ENCODE data around the gene FH.

FH gene

GRCh38 chr1:241536304-241536703 is 16.7 kb upstream of the FH start:
- WGBS (ENCODE audit: insufficient coverage) = 100% methylated on average over 1 of the region's 1 CpG
- Histone ChIP-seq H3K36me3 (ENCODE audit: control insufficient read depth in 4 of 4, insufficient read depth in 4 of 4, low read length in 3 of 4) (no peaks in the 10 kb centered on the region), H3K27ac (ENCODE audit: insufficient read depth in 1 of 2, low read depth in 1 of 2, low read length in 2 of 2, poor library complexity in 1 of 2, severe bottlenecking in 2 of 2) (no peak overlapping the region), H3K9me3 (ENCODE audit: control extremely low read depth in 1 of 5, control insufficient read depth in 4 of 5, insufficient read depth in 2 of 5, low read depth in 1 of 5, low read length in 4 of 5) (no peaks in the 10 kb centered on the region), H3K4me3 (ENCODE audit: control insufficient read depth in 1 of 7, extremely low read depth in 1 of 7, insufficient read depth in 4 of 7, low read depth in 2 of 7, low read length in 6 of 7) (no peak overlapping the region), H3K4me1 (ENCODE audit: control extremely low read depth in 1 of 4, control insufficient read depth in 4 of 4, insufficient read depth in 4 of 4, low read length in 3 of 4) (peaks cover 0 to 19% (median 8%) of the 10 kb centered on the region in 4 experiments), H3K27me3 (replicated peaks in 2 of 5; ENCODE audit: control insufficient read depth in 4 of 5, insufficient read depth in 5 of 5, low read length in 4 of 5) (no peaks in the 10 kb centered on the region)
- ChIA-PET CTCF (interaction anchor here (1.5 to 2.1 kb wide), 2 partner anchors 10 to 297 kb away, joined by 4 to 5 read pairs; no protein-coding TSS in a partner anchor), POLR2A (no interaction called here)
- no peak for DNase-seq

- Histone ChIP-seq H3K27ac (ENCODE audit: insufficient read depth in 1 of 2, low read depth in 1 of 2, low read length in 2 of 2, poor library complexity in 1 of 2, severe bottlenecking in 2 of 2) (no peak overlapping the region), H3K9me3 (ENCODE audit: control extremely low read depth in 1 of 5, control insufficient read depth in 4 of 5, insufficient read depth in 2 of 5, low read depth in 1 of 5, low read length in 4 of 5) (no peaks in the 10 kb centered on the region), H3K4me1 (ENCODE audit: control extremely low read depth in 1 of 4, control insufficient read depth in 4 of 4, insufficient read depth in 4 of 4, low read length in 3 of 4) (peaks cover 0 to 22% (median 16%) of the 10 kb centered on the region in 4 experiments), H3K27me3 (replicated peaks in 2 of 5; ENCODE audit: control insufficient read depth in 4 of 5, insufficient read depth in 5 of 5, low read length in 4 of 5) (no peaks in the 10 kb centered on the region), H3K4me3 (ENCODE audit: control insufficient read depth in 1 of 7, extremely low read depth in 1 of 7, insufficient read depth in 4 of 7, low read depth in 2 of 7, low read length in 6 of 7) (peak overlapping the region in 1 of 7 experiments; percentile 68), H3K36me3 (ENCODE audit: control insufficient read depth in 4 of 4, insufficient read depth in 4 of 4, low read length in 3 of 4) (no peaks in the 10 kb centered on the region)
- DNase-seq = no peak
- CTCF ChIA-PET = interaction anchor here (0.7 kb wide), 1 partner anchor 19 kb away, joined by 3 read pairs; no protein-coding TSS in a partner anchor
- POLR2A ChIA-PET = interaction anchor here (1.9 kb wide), 1 partner anchor 18 kb away, joined by 5 read pairs; no protein-coding TSS in a partner anchor
- WGBS (ENCODE audit: insufficient coverage) = 85% methylated on average over 4 of the region's 5 CpGs
These were observed 14.0 kb upstream of the FH start for GRCh38 chr1:241533326-241534115.

GRCh38 chr1:241532864-241533263 is 13.3 kb upstream of the FH start:
- 96% methylated on average over 4 of the region's 7 CpGs for WGBS (ENCODE audit: insufficient coverage)
- CTCF ChIA-PET = interaction anchor here (1.2 kb wide), 1 partner anchor 77 kb away, joined by 4 read pairs; no protein-coding TSS in a partner anchor
- DNase-seq = no peak
- no peaks in the 10 kb centered on the region for H3K27me3 ChIP-seq (replicated peaks in 2 of 5; ENCODE audit: control insufficient read depth in 4 of 5, insufficient read depth in 5 of 5, low read length in 4 of 5)
- POLR2A ChIA-PET = interaction anchor here (1.9 kb wide), 1 partner anchor 18 kb away, joined by 5 read pairs; no protein-coding TSS in a partner anchor
- H3K36me3 ChIP-seq (ENCODE audit: control insufficient read depth in 4 of 4, insufficient read depth in 4 of 4, low read length in 3 of 4) = no peaks in the 10 kb centered on the region
- no peaks in the 10 kb centered on the region for H3K9me3 ChIP-seq (ENCODE audit: control extremely low read depth in 1 of 5, control insufficient read depth in 4 of 5, insufficient read depth in 2 of 5, low read depth in 1 of 5, low read length in 4 of 5)
- H3K4me1 ChIP-seq (ENCODE audit: control extremely low read depth in 1 of 4, control insufficient read depth in 4 of 4, insufficient read depth in 4 of 4, low read length in 3 of 4) = peaks cover 0 to 22% (median 16%) of the 10 kb centered on the region in 4 experiments
- H3K27ac ChIP-seq (ENCODE audit: insufficient read depth in 1 of 2, low read depth in 1 of 2, low read length in 2 of 2, poor library complexity in 1 of 2, severe bottlenecking in 2 of 2) = no peak overlapping the region
- peak overlapping the region in 2 of 7 experiments; percentile 68 to 100 for H3K4me3 ChIP-seq (ENCODE audit: control insufficient read depth in 1 of 7, extremely low read depth in 1 of 7, insufficient read depth in 4 of 7, low read depth in 2 of 7, low read length in 6 of 7)

GRCh38 chr1:241532162-241532531 is 12.6 kb upstream of the FH start, which contains the start of gene KMO:
TSS of gene KMO (plus strand) at chr1:241532378. CDS start at chr1:241532445, 67 bp downstream.
- H3K4me3 ChIP-seq (ENCODE audit: control insufficient read depth in 1 of 7, extremely low read depth in 1 of 7, insufficient read depth in 4 of 7, low read depth in 2 of 7, low read length in 6 of 7) = peak within 1 kb of the TSS in 6 of 7 experiments; percentile 68 to 100 (median 86)
- WGBS (ENCODE audit: insufficient coverage) = 0% methylated on average over 1 of the region's 1 CpG
- no peaks in the 10 kb centered on the region for H3K27me3 ChIP-seq (replicated peaks in 2 of 5; ENCODE audit: control insufficient read depth in 4 of 5, insufficient read depth in 5 of 5, low read length in 4 of 5)
- DNase-seq = no peak
- no peaks in the 10 kb centered on the region for H3K36me3 ChIP-seq (ENCODE audit: control insufficient read depth in 4 of 4, insufficient read depth in 4 of 4, low read length in 3 of 4)
- ChIA-PET CTCF (interaction anchor here (0.7 to 1.2 kb wide), 2 partner anchors 59 to 78 kb away, joined by 3 to 4 read pairs; no protein-coding TSS in a partner anchor), POLR2A (interaction anchor here (1.9 kb wide), 1 partner anchor 19 kb away, joined by 5 read pairs; no protein-coding TSS in a partner anchor)
- H3K27ac ChIP-seq (ENCODE audit: insufficient read depth in 1 of 2, low read depth in 1 of 2, low read length in 2 of 2, poor library complexity in 1 of 2, severe bottlenecking in 2 of 2) = peak within 1 kb of the TSS; percentile 65 to 84
- H3K9me3 ChIP-seq (ENCODE audit: control extremely low read depth in 1 of 5, control insufficient read depth in 4 of 5, insufficient read depth in 2 of 5, low read depth in 1 of 5, low read length in 4 of 5) = no peaks in the 10 kb centered on the region
- H3K4me1 ChIP-seq (ENCODE audit: control extremely low read depth in 1 of 4, control insufficient read depth in 4 of 4, insufficient read depth in 4 of 4, low read length in 3 of 4) = peaks cover 0 to 22% (median 16%) of the 10 kb centered on the region in 4 experiments

GRCh38 chr1:241531195-241532161 is 11.9 kb upstream of the FH start:
- POLR2A ChIA-PET = interaction anchor here (1.9 kb wide), 1 partner anchor 20 kb away, joined by 5 read pairs; no protein-coding TSS in a partner anchor

GRCh38 chr1:241527146-241527545 is 7.6 kb upstream of the FH start:
- DNase-seq = no peak
- H3K9me3 ChIP-seq (ENCODE audit: control extremely low read depth in 1 of 5, control insufficient read depth in 4 of 5, insufficient read depth in 2 of 5, low read depth in 1 of 5, low read length in 4 of 5) = no peaks in the 10 kb centered on the region
- ChIA-PET CTCF (interaction anchor here (1.2 kb wide), 1 partner anchor 100 kb away, joined by 3 read pairs; no protein-coding TSS in a partner anchor), POLR2A (no interaction called here)
- no peak overlapping the region for H3K4me3 ChIP-seq (ENCODE audit: control insufficient read depth in 1 of 7, extremely low read depth in 1 of 7, insufficient read depth in 4 of 7, low read depth in 2 of 7, low read length in 6 of 7)
- no peaks in the 10 kb centered on the region for H3K36me3 ChIP-seq (ENCODE audit: control insufficient read depth in 4 of 4, insufficient read depth in 4 of 4, low read length in 3 of 4)
- H3K4me1 ChIP-seq (ENCODE audit: control extremely low read depth in 1 of 4, control insufficient read depth in 4 of 4, insufficient read depth in 4 of 4, low read length in 3 of 4) = peaks cover 0 to 11% (median 6%) of the 10 kb centered on the region in 4 experiments
- H3K27ac ChIP-seq (ENCODE audit: insufficient read depth in 1 of 2, low read depth in 1 of 2, low read length in 2 of 2, poor library complexity in 1 of 2, severe bottlenecking in 2 of 2) = no peak overlapping the region
- peaks cover 0 to 4% (median 0%) of the 10 kb centered on the region in 5 experiments for H3K27me3 ChIP-seq (replicated peaks in 2 of 5; ENCODE audit: control insufficient read depth in 4 of 5, insufficient read depth in 5 of 5, low read length in 4 of 5)
- WGBS (ENCODE audit: insufficient coverage) = 93% methylated on average over 2 of the region's 3 CpGs

More at GRCh38 chr1:241531195-241532161, 11.9 kb upstream of the FH start:
- peak overlapping the region in 6 of 7 experiments; percentile 68 to 100 (median 86) for H3K4me3 ChIP-seq (ENCODE audit: control insufficient read depth in 1 of 7, extremely low read depth in 1 of 7, insufficient read depth in 4 of 7, low read depth in 2 of 7, low read length in 6 of 7)
- H3K36me3 ChIP-seq (ENCODE audit: control insufficient read depth in 4 of 4, insufficient read depth in 4 of 4, low read length in 3 of 4) = no peaks in the 10 kb centered on the region
- peak overlapping the region; percentile 65 to 84 for H3K27ac ChIP-seq (ENCODE audit: insufficient read depth in 1 of 2, low read depth in 1 of 2, low read length in 2 of 2, poor library complexity in 1 of 2, severe bottlenecking in 2 of 2)
- no peaks in the 10 kb centered on the region for H3K9me3 ChIP-seq (ENCODE audit: control extremely low read depth in 1 of 5, control insufficient read depth in 4 of 5, insufficient read depth in 2 of 5, low read depth in 1 of 5, low read length in 4 of 5)
- peak; percentile 87 to 92 (median 92) for DNase-seq
- H3K4me1 ChIP-seq (ENCODE audit: control extremely low read depth in 1 of 4, control insufficient read depth in 4 of 4, insufficient read depth in 4 of 4, low read length in 3 of 4) = peaks cover 0 to 22% (median 16%) of the 10 kb centered on the region in 4 experiments
- 0% methylated on average over 3 of the region's 11 CpGs for WGBS (ENCODE audit: insufficient coverage)
- H3K27me3 ChIP-seq (replicated peaks in 2 of 5; ENCODE audit: control insufficient read depth in 4 of 5, insufficient read depth in 5 of 5, low read length in 4 of 5) = no peaks in the 10 kb centered on the region
- CTCF ChIA-PET = interaction anchor here (0.7 to 1.5 kb wide), 7 partner anchors 59 to 98 kb away, joined by 3 to 5 read pairs (median 4); no protein-coding TSS in a partner anchor

All from common myeloid progenitor, CD34-positive (primary cell).